ENCODE data around the gene CENPL. TPM values are rescaled to one million over a fixed set of nuclear protein-coding genes. Genes with fewer than 3 reads are reported as not detected.
"Not testable (repeated sequence)": the region's sequence is repeated elsewhere in the genome, so short reads cannot be mapped to it uniquely, and the experiment has no call there.

Gene CENPL
- total RNA-seq, 2 experiments from 2014 or later, result 24.5 to 26.3 TPM

DNA sequence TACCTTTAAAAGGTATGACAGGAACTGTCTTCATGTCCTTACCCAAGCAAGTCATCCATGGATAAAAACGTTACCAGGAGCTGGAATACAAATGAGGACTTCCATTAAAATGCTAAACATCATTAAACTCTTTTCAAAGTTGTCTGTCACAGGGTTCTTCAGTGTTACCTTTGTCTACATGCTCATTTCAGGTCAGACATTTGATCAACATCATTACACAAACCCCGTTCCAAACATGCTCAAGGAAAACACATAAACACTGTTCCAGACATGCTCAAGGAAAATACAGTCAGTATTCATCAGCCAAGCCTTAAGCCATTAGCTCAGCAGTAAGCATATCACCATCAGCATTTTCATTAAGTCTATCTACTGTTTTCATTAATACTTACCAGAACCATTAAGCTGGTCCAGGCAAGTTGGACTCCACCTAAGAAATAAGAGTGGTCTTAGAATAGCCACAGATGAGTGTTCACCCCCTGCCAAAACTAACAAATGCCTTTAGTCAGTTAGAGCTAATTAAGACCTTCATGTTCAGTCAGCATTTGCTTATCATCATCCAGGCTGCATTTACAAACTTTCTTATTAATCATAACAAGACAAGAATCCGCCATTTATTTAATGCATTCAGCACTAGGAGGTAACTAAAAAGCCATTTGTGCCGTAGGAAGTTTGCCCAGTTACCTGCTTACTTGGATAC lies 40.9 kb upstream of the CENPL start:
- Mint-ChIP-seq H3K27me3 (peaks cover 3% of the 10 kb centered on the region), H3K4me3 (peak overlapping the region; percentile 99), H3K36me3 (peaks cover 61% of the 10 kb centered on the region), H3K4me1 (ENCODE audit: low read depth) (peaks cover 56% of the 10 kb centered on the region), H3K9me3 (no peaks in the 10 kb centered on the region), H3K27ac (peak overlapping the region; percentile 98)
- intact Hi-C loops (cut with micrococcal nuclease), result loop anchor here (5.0 kb wide), 1 partner anchor 1118 kb away; no protein-coding TSS in a partner anchor
- ChIA-PET CTCF (interaction anchor here (1.0 kb wide), 1 partner anchor 352 kb away, joined by 4 read pairs; no protein-coding TSS in a partner anchor), POLR2A (interaction anchor here (0.6 to 4.0 kb wide), 4 partner anchors 10 to 353 kb away, joined by 3 to 21 read pairs (median 4); partner anchors contain the start of genes CENPL, DARS2 and RC3H1)
- no peak for DNase-seq

DNA sequence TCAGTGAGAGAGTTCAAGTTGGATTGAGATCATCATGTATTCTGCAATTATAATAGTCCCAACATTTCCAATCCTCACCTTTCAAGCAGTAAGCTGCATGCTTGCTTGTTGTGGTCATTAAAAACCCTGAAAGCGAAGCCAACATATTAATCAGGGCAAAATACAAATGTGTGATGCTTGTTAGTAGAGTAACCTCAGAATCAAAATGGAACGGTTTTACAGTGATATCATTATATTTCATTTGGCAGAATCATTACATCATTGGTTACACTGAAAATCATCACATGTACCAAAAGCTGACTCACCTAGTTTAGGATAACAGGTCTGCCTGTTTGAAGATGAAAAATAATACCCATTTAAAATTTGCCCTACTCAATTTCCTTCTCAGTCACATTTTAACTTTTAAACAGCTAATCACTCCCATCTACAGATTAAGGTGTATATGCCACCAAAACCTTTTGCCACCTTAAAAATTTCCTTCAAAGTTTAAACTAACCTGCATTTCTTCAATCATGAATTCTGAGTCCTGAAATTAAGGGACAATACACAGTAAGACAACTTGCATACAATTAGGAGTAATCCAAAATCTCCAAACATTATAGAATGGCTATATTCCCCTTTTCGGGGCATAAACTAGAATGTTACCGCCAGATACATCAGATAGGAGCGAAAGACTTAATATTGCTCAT lies 39.6 kb upstream of the CENPL start:
- ChIA-PET POLR2A (interaction anchor here (1.1 to 4.0 kb wide), 2 partner anchors 8 to 40 kb away, joined by 3 to 21 read pairs; partner anchors contain the start of genes CENPL and DARS2), CTCF (no interaction called here)
- no peaks in the 10 kb centered on the region for H3K9me3 Mint-ChIP-seq
- H3K4me3 Mint-ChIP-seq, result peak overlapping the region; percentile 99
- H3K36me3 Mint-ChIP-seq, result peaks cover 64% of the 10 kb centered on the region
- H3K4me1 Mint-ChIP-seq (ENCODE audit: low read depth), result peaks cover 43% of the 10 kb centered on the region
- peaks cover 3% of the 10 kb centered on the region for H3K27me3 Mint-ChIP-seq
- peak overlapping the region; percentile 98 for H3K27ac Mint-ChIP-seq
- intact Hi-C loops (cut with micrococcal nuclease), result no loop called here
- no peak for DNase-seq

DNA sequence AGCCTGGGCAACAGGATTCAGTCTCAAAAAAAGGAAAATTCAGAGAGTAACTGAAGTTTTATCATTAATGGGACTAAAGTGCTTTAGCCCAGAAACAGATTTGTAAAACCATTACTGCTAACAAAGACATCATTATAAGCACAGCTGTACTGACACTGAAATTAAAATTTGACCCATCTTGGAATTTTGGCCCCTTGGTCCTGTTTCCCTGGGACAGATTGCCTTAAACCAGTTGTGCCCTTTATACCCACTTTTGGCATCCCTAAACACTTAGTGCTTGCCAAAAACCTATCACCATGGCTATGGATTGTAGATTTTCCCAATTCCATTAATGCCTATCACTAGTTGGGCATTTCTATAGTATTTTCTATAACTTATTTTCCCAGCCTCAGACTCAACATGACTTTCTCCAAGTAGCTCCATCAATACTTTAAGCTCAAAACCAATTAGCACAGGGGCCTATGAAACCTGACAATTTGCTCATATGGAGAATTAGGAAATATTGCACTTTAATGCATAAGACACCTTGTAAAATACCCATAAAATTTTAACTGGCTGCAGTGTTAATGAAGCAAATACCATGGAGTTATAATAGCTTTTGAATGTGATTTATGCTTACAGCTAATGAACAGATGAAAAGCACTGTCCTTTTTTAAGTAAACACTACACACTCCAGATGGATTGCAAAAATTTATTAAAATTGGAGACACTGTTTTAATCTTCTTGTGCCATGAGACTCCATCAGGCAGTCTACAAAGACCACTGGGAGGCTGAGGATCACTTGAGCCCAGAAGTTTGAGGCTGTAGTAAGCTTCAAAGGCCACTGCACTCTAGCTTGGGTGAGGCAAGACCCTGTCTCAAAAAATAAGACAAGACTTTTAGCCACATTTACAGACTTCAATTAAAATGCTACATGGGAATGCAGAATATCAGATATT lies 38.8 kb upstream of the CENPL start:
- peak overlapping the region; percentile 98 for H3K27ac Mint-ChIP-seq
- ChIA-PET POLR2A (interaction anchor here (0.6 to 4.0 kb wide), 4 partner anchors 9 to 242 kb away, joined by 3 to 21 read pairs (median 6); partner anchors contain the start of genes CENPL and DARS2), CTCF (interaction anchor here (1.2 kb wide), 1 partner anchor 9 kb away, joined by 3 read pairs; no protein-coding TSS in a partner anchor)
- peaks cover 64% of the 10 kb centered on the region for H3K36me3 Mint-ChIP-seq
- intact Hi-C loops (cut with micrococcal nuclease), result no loop called here
- peaks cover 36% of the 10 kb centered on the region for H3K4me1 Mint-ChIP-seq (ENCODE audit: low read depth)
- no peak for DNase-seq
- peaks cover 3% of the 10 kb centered on the region for H3K27me3 Mint-ChIP-seq
- H3K4me3 Mint-ChIP-seq, result peak overlapping the region; percentile 99
- H3K9me3 Mint-ChIP-seq, result no peaks in the 10 kb centered on the region

DNA sequence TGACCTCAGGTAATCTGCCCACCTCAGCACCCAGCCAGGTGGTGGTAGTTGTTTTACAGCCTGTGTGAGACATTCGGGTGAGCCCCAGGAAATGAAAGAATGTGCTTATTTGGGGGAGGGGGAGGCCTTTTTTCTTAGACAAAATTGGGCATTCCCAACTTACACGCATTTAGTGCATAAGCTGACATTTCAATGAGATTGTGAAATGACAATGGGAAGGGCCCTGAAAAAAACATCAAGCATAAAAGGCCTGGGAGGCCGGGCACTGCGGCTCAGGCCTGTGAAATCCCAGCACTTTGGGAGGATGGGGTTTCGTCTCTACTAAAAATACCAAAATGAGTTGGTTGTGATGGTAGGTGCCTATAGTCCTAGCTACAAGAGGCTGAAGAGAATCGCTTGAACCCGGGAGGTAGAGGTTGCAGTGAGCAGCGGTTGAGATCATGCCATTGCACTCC lies 38.1 kb upstream of the CENPL start:
- Mint-ChIP-seq H3K9me3 (no peaks in the 10 kb centered on the region), H3K36me3 (peaks cover 65% of the 10 kb centered on the region), H3K27ac (peak overlapping the region; percentile 98), H3K4me1 (ENCODE audit: low read depth) (peaks cover 36% of the 10 kb centered on the region), H3K27me3 (peaks cover 2% of the 10 kb centered on the region), H3K4me3 (no peak overlapping the region)
- CTCF ChIA-PET, result interaction anchor here (1.2 kb wide), 1 partner anchor 9 kb away, joined by 3 read pairs; no protein-coding TSS in a partner anchor
- intact Hi-C loops (cut with micrococcal nuclease), result no loop called here
- POLR2A ChIA-PET, result interaction anchor here (0.6 to 4.0 kb wide), 5 partner anchors 7 to 241 kb away, joined by 3 to 21 read pairs (median 5); partner anchors contain the start of genes CENPL and DARS2
- no peak for DNase-seq

DNA sequence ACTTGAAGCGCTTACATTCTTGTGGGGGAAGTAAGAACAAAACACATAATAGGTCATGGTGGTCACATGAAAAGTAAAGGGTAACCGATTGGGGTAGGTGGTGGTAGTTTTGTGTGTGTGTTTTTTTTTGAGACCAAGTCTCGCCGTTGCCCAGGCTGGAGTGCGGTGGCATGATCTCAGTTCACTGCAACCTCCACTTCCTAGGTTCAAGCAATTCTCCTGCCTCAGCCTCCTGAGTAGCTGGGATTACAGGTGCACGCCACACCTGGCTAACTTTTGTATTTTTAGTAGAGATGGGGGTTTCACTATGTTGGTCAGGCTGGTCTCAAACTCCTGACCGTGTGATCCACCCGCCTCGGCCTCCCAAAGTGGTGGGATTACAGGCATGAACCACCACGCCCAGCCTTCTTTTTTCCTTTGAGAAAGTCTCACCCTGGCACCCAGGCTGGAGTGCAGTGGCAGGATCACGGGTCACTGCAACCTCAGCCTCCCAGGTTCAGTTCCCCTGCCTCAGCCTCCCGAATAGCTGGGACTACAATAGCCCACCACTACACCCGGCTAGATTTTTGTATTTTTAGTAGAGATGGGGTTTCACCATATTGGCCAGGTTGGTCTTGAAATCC lies 37.6 kb upstream of the CENPL start:
- Mint-ChIP-seq H3K4me1 (ENCODE audit: low read depth) (peaks cover 36% of the 10 kb centered on the region), H3K27ac (peak overlapping the region; percentile 98), H3K36me3 (peaks cover 65% of the 10 kb centered on the region)
- H3K27me3 Mint-ChIP-seq; H3K9me3 Mint-ChIP-seq; H3K4me3 Mint-ChIP-seq; DNase-seq; intact Hi-C loops (cut with micrococcal nuclease): not testable (repeated sequence)
- ChIA-PET CTCF (interaction anchor here (1.2 kb wide), 1 partner anchor 8 kb away, joined by 3 read pairs; no protein-coding TSS in a partner anchor), POLR2A (interaction anchor here (0.6 to 4.0 kb wide), 5 partner anchors 8 to 241 kb away, joined by 3 to 21 read pairs (median 8); partner anchors contain the start of genes CENPL and DARS2)

DNA sequence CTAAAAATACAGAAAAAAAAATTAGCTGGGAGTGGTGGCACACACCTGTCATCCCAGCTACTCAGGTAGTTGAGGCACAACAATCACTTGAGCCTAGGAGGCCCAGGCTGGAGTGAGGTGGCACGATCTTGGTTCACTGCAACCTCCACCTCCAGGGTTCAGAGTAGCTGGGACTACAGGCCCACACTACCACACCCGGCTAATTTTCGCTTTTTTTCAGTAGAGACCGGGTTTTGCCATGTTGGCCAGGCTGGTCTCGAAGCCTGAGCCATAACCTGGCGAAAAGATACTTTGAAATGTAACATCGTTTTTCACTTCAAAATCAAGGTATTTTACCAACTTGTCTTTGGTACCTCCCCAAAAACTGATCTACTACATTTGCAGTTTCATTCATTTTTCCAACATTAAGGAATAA lies 37.1 kb upstream of the CENPL start:
- H3K36me3 Mint-ChIP-seq, result peaks cover 60% of the 10 kb centered on the region
- H3K4me3 Mint-ChIP-seq, result no peak overlapping the region
- H3K9me3 Mint-ChIP-seq, result no peaks in the 10 kb centered on the region
- ChIA-PET POLR2A (interaction anchor here (1.7 to 2.2 kb wide), 4 partner anchors 9 to 37 kb away, joined by 5 to 12 read pairs (median 7); partner anchors contain the start of genes CENPL and DARS2), CTCF (interaction anchor here (2.0 kb wide), 1 partner anchor 356 kb away, joined by 5 read pairs; no protein-coding TSS in a partner anchor)
- H3K4me1 Mint-ChIP-seq (ENCODE audit: low read depth), result peaks cover 34% of the 10 kb centered on the region
- no peaks in the 10 kb centered on the region for H3K27me3 Mint-ChIP-seq
- intact Hi-C loops (cut with micrococcal nuclease), result no loop called here
- DNase-seq, result no peak
- H3K27ac Mint-ChIP-seq, result peak overlapping the region; percentile 98

DNA sequence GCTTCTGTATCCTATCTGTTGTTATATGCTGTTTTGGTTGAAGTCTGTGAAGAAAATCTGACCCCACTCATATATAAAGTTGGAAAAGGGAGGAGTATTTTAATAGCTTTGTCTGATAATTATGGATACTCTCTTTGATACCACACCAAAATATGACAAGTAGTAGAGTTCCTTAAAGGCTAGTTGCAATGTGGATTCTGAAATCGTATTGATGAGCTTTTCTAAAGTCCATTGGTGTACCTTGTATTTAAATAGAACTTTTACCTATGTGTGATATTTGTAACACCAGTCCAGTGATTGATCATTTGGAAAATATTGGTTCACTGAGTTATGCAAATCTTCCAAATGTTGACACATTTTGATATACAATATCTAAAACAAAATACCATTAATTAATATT lies 35.4 kb upstream of the CENPL start:
- Mint-ChIP-seq H3K4me1 (ENCODE audit: low read depth) (peaks cover 20% of the 10 kb centered on the region), H3K36me3 (peaks cover 52% of the 10 kb centered on the region), H3K9me3 (no peaks in the 10 kb centered on the region), H3K4me3 (no peak overlapping the region), H3K27me3 (no peaks in the 10 kb centered on the region), H3K27ac (peak overlapping the region; percentile 30)
- intact Hi-C loops (cut with micrococcal nuclease), result no loop called here
- DNase-seq, result no peak
- ChIA-PET POLR2A (interaction anchor here (0.5 to 2.1 kb wide), 4 partner anchors 8 to 145 kb away, joined by 3 to 12 read pairs (median 6); partner anchors contain the start of genes CENPL, DARS2 and KLHL20), CTCF (interaction anchor here (1.3 to 2.0 kb wide), 2 partner anchors 55 to 358 kb away, joined by 4 to 5 read pairs; no protein-coding TSS in a partner anchor)

DNA sequence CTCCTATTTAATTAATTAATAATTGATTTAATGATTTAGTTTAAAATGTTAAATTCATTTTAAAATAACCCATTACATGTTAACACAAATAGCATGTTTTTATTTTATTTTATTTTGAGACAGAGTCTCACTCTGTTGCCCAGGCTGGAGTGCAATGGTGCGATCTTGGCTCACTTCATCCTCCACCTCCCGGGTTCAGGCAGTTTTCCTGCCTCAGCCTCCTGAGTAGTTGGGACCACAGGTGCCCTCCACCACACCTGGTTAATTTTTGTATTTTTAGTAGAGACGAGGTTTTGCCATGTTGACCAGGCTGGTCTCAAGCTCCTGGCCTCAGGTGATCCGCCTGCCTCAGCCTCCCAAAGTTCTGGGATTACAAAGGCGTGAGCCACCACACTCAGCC lies 34.9 kb upstream of the CENPL start:
- peaks cover 50% of the 10 kb centered on the region for H3K36me3 Mint-ChIP-seq
- intact Hi-C loops (cut with micrococcal nuclease), result not testable (repeated sequence)
- POLR2A ChIA-PET, result interaction anchor here (0.7 kb wide), 1 partner anchor 145 kb away, joined by 5 read pairs; the partner anchor contains the start of gene KLHL20

DNA sequence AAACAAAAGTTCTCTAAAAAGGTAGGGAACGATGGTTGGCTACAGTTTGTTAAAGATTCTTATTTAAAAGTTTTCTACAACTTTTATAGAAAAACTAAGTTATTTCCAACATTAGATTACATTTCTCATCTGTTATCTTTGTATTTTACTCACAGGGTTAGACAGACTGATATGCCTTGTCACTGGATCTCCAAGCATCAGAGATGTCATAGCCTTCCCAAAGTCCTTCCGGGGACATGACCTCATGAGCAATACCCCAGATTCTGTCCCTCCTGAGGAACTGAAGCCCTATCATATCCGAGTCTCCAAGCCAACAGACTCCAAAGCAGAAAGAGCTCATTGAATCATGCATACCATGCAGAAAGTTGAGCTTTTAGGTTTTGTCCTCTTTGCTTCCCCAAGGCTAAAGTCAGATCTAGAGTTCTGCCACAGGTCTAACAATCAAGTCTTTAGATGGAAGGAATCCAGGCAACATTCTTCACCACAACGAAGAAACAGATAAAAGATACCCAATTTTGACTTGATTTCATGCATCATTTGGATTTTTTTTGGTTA lies 32.8 kb upstream of the CENPL start:
- H3K27ac Mint-ChIP-seq, result peak overlapping the region; percentile 28
- intact Hi-C loops (cut with micrococcal nuclease), result no loop called here
- peaks cover 44% of the 10 kb centered on the region for H3K36me3 Mint-ChIP-seq
- no peaks in the 10 kb centered on the region for H3K27me3 Mint-ChIP-seq
- no peak for DNase-seq
- ChIA-PET POLR2A (interaction anchor here (1.0 kb wide), 1 partner anchor 11 kb away, joined by 3 read pairs; the partner anchor contains the start of gene ZBTB37), CTCF (interaction anchor here (0.6 kb wide), 1 partner anchor 15 kb away, joined by 3 read pairs; no protein-coding TSS in a partner anchor)
- H3K4me1 Mint-ChIP-seq (ENCODE audit: low read depth), result peaks cover 3% of the 10 kb centered on the region
- no peaks in the 10 kb centered on the region for H3K9me3 Mint-ChIP-seq
- no peak overlapping the region for H3K4me3 Mint-ChIP-seq

More for the DNA sequence above, 34.9 kb upstream of the CENPL start:
- CTCF ChIA-PET, result interaction anchor here (1.3 kb wide), 1 partner anchor 56 kb away, joined by 4 read pairs; no protein-coding TSS in a partner anchor
- not testable (repeated sequence) for H3K4me3 Mint-ChIP-seq, H3K27ac Mint-ChIP-seq, H3K9me3 Mint-ChIP-seq, H3K27me3 Mint-ChIP-seq, DNase-seq
- H3K4me1 Mint-ChIP-seq (ENCODE audit: low read depth), result peaks cover 16% of the 10 kb centered on the region

DNA sequence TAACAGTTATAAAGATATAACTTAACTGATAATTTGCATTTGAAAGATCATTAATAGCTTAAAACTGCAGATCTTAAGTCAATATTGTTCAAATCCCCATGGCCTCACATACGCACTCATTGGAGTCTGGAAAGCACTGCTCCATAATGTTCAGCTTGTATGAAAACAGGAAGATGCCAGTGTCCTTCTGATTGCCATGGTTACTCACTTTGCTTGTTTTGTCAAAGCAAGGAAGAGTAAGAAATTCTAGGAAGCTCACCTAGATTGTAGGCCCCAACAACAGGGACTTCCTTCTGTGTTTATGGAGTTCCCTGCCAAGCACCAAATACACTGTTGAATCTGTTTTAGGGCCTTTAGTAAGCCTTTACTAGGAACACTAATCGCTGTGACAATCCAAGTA lies 32.2 kb upstream of the CENPL start:
- Mint-ChIP-seq H3K27me3 (no peaks in the 10 kb centered on the region), H3K36me3 (peaks cover 44% of the 10 kb centered on the region), H3K27ac (no peak overlapping the region), H3K4me1 (ENCODE audit: low read depth) (peaks cover 2% of the 10 kb centered on the region), H3K9me3 (no peaks in the 10 kb centered on the region), H3K4me3 (no peak overlapping the region)
- no peak for DNase-seq
- CTCF ChIA-PET, result no interaction called here
- POLR2A ChIA-PET, result no interaction called here
- intact Hi-C loops (cut with micrococcal nuclease), result no loop called here
